Keratinocyte (primary cell): Measurements from ENCODE around the gene HBP1. TPM values are rescaled to one million over a fixed set of nuclear protein-coding genes. Genes with fewer than 3 reads are reported as not detected.

Experiments
- DNase-seq: peaks from one replicate; pipeline ENCODE4 v3.0.0-alpha.2; 2011; ENCODE audit warnings: low read depth, missing footprints, low spot score
- FAIRE-seq: peaks from 2 replicates; lab custom pipeline; 2011; peaks lifted over from hg19 to GRCh38; lab: Jason Lieb, UNC
- H2AFZ ChIP-seq: 2 replicates; pipeline ENCODE4 v1.6.0; 2012; ENCODE audit warnings: low read length, control low read depth, inconsistent platforms; ENCODE audit not compliant: control insufficient read depth
- H3K27ac ChIP-seq: 2 replicates; pipeline ENCODE4 v1.5.1; 2011; ENCODE audit warnings: low read length; ENCODE audit not compliant: control insufficient read depth, insufficient read depth
- H3K27me3 ChIP-seq: 3 replicates; pipeline ENCODE4 v1.6.0; 2011; ENCODE audit warnings: low read length; ENCODE audit not compliant: control insufficient read depth, insufficient read depth; ENCODE audit errors: extremely low read depth
- H3K36me3 ChIP-seq, 2 experiments: 2 replicates in 1 of 2; 3 replicates in 1 of 2; pipeline ENCODE4 v1.5.1; 2011; ENCODE audit warnings: low read length in 2 of 2, mild to moderate bottlenecking in 1 of 2; ENCODE audit not compliant: control insufficient read depth in 2 of 2, insufficient read depth in 2 of 2; ENCODE audit errors: extremely low read depth in 1 of 2
- H3K4me1 ChIP-seq: 3 replicates; pipeline ENCODE4 v1.5.1; 2011; ENCODE audit warnings: low read length; ENCODE audit not compliant: control insufficient read depth, insufficient read depth; ENCODE audit errors: extremely low read depth
- H3K4me2 ChIP-seq: 3 replicates; pipeline ENCODE4 v1.6.0; 2011; ENCODE audit warnings: low read depth, low read length; ENCODE audit not compliant: control insufficient read depth, insufficient read depth; ENCODE audit errors: extremely low read depth
- H3K4me3 ChIP-seq, 3 experiments: fragments of 200-600 bp in 1 of 3; sonication (generic) in 1 of 3; 2 replicates in 2 of 3; 3 replicates in 1 of 3; pipeline ENCODE4 v1.5.1; 2011 to 2016; ENCODE audit warnings: low read length in 3 of 3, mild to moderate bottlenecking in 3 of 3, control low read depth in 2 of 3, inconsistent platforms in 1 of 3, low read depth in 1 of 3, mixed read lengths in 1 of 3, mixed run types in 1 of 3, moderate library complexity in 1 of 3; ENCODE audit not compliant: control insufficient read depth in 2 of 3, insufficient read depth in 2 of 3; ENCODE audit errors: extremely low read depth in 1 of 3
- H3K79me2 ChIP-seq: 2 replicates; pipeline ENCODE4 v1.6.0; 2012; ENCODE audit warnings: low read length; ENCODE audit not compliant: control insufficient read depth, insufficient read depth
- H3K9ac ChIP-seq: 3 replicates; pipeline ENCODE4 v1.6.0; 2011; ENCODE audit warnings: low read length; ENCODE audit not compliant: control insufficient read depth, insufficient read depth; ENCODE audit errors: extremely low read depth
- H3K9me1 ChIP-seq: 3 replicates; pipeline ENCODE4 v1.6.0; 2011; ENCODE audit warnings: low read length; ENCODE audit not compliant: control insufficient read depth, insufficient read depth; ENCODE audit errors: extremely low read depth
- H3K9me3 ChIP-seq: 2 replicates; pipeline ENCODE4 v1.5.1; 2012; ENCODE audit warnings: low read depth, low read length; ENCODE audit not compliant: control insufficient read depth
- H4K20me1 ChIP-seq: 3 replicates; pipeline ENCODE4 v1.6.0; 2011; ENCODE audit warnings: low read length; ENCODE audit not compliant: control insufficient read depth, insufficient read depth; ENCODE audit errors: extremely low read depth
- EZH2 ChIP-seq: IDR thresholded peaks from one replicate; pipeline ENCODE4 v1.6.1; 2012; ENCODE audit warnings: inconsistent platforms, mild to moderate bottlenecking, low read length, moderate library complexity
- dilution Hi-C: fragments of 300-500 bp; cut with MboI; formaldehyde crosslinking; loops from one replicate; pipeline ENCODE4 v1.7.0; 2020; ENCODE audit warnings: low sequenced_read_pairs; ENCODE audit not compliant: extremely low pct_ligation_motif_present
- polyA plus RNA-seq, 5 experiments: library from polyadenylated mRNA; depleted of rRNA in 3 of 5; stranded (reverse) in 3 of 5; stranded (forward) in 1 of 5; unstranded in 1 of 5; fragments of >200 nt; gene quantifications; 1 replicate in 1 of 5; 2 replicates in 3 of 5; 3 replicates in 1 of 5; pipeline versions ENCODE4 v1.2.1 to v1.2.3, GENCODE V29; 2011 to 2012; ENCODE audit warnings: missing spikeins in 2 of 5, low read depth in 1 of 5, low replicate concordance in 1 of 5
- TF ChIP-seq, protein P1 (sequence below), 3 experiments: IDR thresholded peaks in 1 of 3; conservative IDR thresholded peaks in 1 of 3; optimal IDR thresholded peaks in 1 of 3; 2 replicates in 2 of 3; 3 replicates in 1 of 3; pipeline versions ENCODE3 to v1.5.1; 2011; ENCODE audit warnings: low read length in 3 of 3, mild to moderate bottlenecking in 3 of 3, moderate library complexity in 2 of 3, control low read depth in 1 of 3, inconsistent platforms in 1 of 3; ENCODE audit not compliant: insufficient read depth in 2 of 3; ENCODE audit errors: extremely low read depth in 1 of 3

Gene HBP1
- polyA plus RNA-seq, 1 donor (not counting 4 experiments of a cell fraction or from before 2014, with no cell fraction given), result 42.8 TPM

DNA sequence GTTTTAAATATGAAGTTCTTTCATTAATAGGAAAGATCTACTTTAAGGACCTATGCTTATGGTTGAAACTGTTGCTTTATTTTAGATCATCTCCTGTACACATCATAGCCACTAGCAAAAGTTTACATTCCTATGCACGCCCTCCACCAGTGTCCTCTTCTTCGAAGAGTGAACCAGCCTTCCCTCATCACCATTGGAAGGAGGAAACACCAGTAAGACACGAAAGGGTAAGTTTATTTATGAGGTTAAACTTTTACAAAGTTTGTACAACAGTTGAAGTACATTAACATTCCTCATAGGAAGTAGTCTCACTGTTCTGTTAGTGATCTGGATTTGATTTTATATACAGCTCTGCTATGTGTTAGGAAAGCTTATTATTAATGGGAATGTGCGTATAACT is 16.9 kb downstream of the HBP1 start:
- no peaks in the 10 kb centered on the region for H4K20me1 ChIP-seq
- FAIRE-seq, result no peak
- no peak overlapping the region for H3K9ac ChIP-seq
- no peaks in the 10 kb centered on the region for H3K9me3 ChIP-seq
- H3K36me3 ChIP-seq, result peaks cover 8 to 11% of the 10 kb centered on the region in 2 experiments
- DNase-seq, result no peak
- no peak overlapping the region for H3K27ac ChIP-seq
- H3K27me3 ChIP-seq, result no peaks in the 10 kb centered on the region
- TF ChIP-seq EZH2, result no peak
- TF ChIP-seq, protein P1, sequence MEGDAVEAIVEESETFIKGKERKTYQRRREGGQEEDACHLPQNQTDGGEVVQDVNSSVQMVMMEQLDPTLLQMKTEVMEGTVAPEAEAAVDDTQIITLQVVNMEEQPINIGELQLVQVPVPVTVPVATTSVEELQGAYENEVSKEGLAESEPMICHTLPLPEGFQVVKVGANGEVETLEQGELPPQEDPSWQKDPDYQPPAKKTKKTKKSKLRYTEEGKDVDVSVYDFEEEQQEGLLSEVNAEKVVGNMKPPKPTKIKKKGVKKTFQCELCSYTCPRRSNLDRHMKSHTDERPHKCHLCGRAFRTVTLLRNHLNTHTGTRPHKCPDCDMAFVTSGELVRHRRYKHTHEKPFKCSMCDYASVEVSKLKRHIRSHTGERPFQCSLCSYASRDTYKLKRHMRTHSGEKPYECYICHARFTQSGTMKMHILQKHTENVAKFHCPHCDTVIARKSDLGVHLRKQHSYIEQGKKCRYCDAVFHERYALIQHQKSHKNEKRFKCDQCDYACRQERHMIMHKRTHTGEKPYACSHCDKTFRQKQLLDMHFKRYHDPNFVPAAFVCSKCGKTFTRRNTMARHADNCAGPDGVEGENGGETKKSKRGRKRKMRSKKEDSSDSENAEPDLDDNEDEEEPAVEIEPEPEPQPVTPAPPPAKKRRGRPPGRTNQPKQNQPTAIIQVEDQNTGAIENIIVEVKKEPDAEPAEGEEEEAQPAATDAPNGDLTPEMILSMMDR (optimal IDR thresholded peaks at IDR 0.05 in 1 of 3, IDR thresholded peaks at IDR 0.05 in 1 of 3, conservative IDR thresholded peaks at IDR 0.05 in 1 of 3; ENCODE audit: extremely low read depth in 1 of 3, insufficient read depth in 2 of 3, low read length in 3 of 3), result no peak
- dilution Hi-C loops, result no loop called here
- no peak overlapping the region for H2AFZ ChIP-seq
- H3K9me1 ChIP-seq, result no peaks in the 10 kb centered on the region
- no peaks in the 10 kb centered on the region for H3K79me2 ChIP-seq
- no peak overlapping the region for H3K4me3 ChIP-seq
- no peak overlapping the region for H3K4me2 ChIP-seq
- H3K4me1 ChIP-seq, result peaks cover under 1% of the 10 kb centered on the region

DNA sequence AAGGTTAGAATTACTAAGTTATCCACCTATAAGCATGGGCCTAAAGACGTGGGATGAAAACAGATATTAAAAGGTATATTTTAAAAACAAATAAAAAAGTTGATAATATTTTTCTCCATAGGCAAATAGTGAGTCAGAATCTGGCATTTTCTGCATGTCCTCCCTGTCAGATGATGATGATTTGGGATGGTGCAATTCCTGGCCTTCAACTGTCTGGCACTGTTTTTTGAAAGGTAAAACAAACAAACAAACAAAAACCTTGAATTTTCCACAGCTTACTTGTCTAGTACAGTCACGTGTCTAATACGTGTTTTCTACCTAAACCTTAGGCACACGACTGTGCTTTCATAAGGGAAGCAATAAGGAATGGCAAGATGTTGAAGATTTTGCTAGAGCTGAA is 17.4 kb downstream of the HBP1 start:
- Histone ChIP-seq H3K27me3 (no peaks in the 10 kb centered on the region), H3K9me1 (no peaks in the 10 kb centered on the region), H3K4me1 (no peaks in the 10 kb centered on the region), H2AFZ (no peak overlapping the region), H3K27ac (no peak overlapping the region), H3K4me3 (no peak overlapping the region), H3K9me3 (no peaks in the 10 kb centered on the region), H3K79me2 (no peaks in the 10 kb centered on the region), H3K9ac (no peak overlapping the region), H3K36me3 (peaks cover 8 to 12% of the 10 kb centered on the region in 2 experiments), H4K20me1 (no peaks in the 10 kb centered on the region), H3K4me2 (no peak overlapping the region)
- DNase-seq (no peak), FAIRE-seq (no peak)
- dilution Hi-C loops, result no loop called here
- TF ChIP-seq EZH2, result no peak
- TF ChIP-seq, protein P1 (optimal IDR thresholded peaks at IDR 0.05 in 1 of 3, IDR thresholded peaks at IDR 0.05 in 1 of 3, conservative IDR thresholded peaks at IDR 0.05 in 1 of 3; ENCODE audit: extremely low read depth in 1 of 3, insufficient read depth in 2 of 3, low read length in 3 of 3), result no peak
